HG02943 (cell line): ENCODE data around the gene ACBD4.

Experiments used
- ATAC-seq: cut with Tn5 transposase; IDR thresholded peaks from one replicate; pipeline ENCODE4 v1.9.1; 2021; ENCODE audit warnings: mild to moderate bottlenecking, low read depth, moderate library complexity; ENCODE audit not compliant: unreplicated experiment

Gene ACBD4

GRCh38 chr17:45149669-45150664 is 14.5 kb downstream of the ACBD4 start:
- ATAC-seq, result no peak

DNA sequence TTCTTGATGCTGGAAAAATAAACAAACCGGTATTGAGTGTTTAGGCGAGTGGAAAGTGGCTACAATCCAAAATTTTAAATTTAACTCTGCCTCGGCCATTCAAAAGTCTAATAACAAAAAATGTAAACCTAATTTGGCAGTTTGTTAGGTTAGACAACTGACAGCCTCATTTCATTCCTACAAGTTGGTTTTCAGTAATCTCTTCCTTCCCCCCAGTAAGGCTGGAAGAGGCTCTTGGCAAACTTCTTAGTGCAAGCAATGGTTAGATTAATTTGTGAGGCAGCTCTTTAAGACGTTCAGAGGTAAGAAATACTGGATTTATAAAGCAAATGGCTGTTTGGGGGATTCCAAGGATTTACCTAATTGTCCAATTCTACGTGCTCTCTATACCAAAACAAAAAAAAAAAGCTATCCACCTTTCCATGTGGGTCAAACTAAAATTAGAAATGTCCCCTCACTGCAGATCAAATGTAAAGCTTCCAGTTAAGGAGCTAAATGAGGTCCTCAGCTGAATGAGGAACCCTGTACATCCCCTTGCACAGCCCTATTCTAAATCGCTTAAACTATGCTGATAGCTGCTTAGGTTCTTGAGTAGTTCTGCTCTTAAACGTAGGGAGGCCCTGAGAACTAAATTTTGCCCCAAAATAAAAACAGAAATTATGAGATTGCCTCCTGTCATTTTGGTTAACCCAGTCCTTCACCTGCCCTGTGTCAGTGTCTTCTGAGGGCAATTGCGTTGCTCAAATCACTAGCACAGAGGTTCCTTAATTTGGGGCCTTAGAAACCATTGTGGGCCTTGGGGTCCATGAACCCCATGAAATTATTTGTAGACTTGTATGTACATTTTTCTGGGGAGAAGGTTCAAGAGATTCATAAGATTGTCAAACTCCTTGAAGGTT is 15.7 kb downstream of the ACBD4 start:
- no peak for ATAC-seq

- no peak for ATAC-seq
Measured at GRCh38 chr17:45155029-45155428, 19.5 kb downstream of the ACBD4 start.

DNA sequence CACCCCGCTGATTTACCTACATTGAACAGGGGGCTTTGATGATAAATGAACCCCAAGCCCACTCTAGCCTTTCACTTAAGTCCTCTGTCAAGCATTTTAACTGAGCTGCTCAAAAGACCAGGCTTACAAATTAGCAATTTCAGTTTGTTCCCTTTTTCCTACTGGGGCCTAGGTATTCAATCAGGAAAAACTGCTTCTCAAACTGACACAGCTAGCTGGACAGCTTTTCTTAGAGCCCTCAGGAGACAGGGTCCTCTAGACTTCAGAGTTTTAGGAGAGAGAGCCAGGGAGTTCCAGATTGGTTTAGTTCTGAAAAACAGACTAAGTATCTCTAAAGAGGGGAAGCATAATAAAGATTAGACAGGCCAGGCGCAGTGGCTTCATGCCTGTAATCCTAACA is 20.0 kb downstream of the ACBD4 start:
- no peak for ATAC-seq

DNA sequence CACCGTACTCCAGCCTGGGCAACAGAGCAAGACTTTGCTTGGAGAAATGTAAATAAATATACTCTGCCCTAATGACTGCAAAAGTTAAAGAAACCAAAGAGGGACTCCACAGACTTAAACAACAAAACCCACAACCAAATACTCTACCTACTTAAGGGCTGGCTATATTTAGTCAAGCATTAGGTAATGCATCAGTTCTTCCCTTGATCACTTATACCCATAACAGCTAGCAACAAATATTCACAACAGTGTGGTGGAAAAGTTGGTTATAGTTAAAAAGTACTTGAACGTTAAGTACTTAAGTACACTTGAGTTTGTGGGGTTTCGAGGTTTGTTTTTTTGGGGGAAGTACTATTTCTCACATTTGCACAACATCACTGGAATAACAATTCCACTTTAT is 20.8 kb downstream of the ACBD4 start:
- ATAC-seq, result no peak

- ATAC-seq, result peak; percentile 23
Measured at GRCh38 chr17:45160447-45161287, 25.2 kb downstream of the ACBD4 start.

DNA sequence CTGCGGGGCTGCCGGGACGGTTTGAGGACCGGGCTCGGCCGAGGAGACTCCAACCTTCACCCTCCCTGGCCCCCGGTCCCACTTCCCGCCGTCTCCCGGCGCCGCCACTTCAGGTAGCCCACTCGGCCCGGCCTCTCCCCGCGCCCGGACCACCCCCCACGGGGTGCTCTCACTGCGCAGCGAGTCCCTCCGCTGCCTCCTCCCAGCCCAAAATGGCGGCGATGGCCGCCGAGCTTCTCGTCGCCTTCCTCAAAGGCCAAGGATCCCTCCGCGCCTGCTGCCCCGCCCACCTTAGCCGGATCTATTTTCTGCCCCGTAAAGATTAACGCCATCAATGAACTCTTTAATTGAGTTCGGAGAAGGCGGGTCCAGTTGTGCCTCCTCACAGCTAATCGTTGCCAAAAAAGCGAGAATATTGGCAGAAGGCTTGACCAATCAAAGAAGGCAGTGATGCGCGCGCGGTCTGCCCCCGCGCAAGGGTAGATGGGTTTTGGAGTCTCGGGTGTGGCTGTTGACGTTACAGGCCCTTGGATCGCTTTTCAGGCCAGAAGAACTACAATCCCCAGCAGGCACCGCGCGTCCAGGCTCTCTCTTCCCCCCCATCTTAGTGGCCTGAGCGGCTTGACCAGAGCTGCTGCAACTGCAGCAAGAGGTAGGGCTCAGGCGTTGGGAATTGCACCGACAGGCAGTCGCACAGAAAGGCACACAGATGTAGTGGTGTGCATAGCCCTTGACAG is 26.0 kb downstream of the ACBD4 start, which contains the start of gene HEXIM2:
Gene HEXIM2 (plus strand): TSS at position 588 of the 737 bp plus-strand sequence. CDS start 919 bp downstream, outside the sequence.
- peak; percentile 86 for ATAC-seq

- ATAC-seq, result no peak
Measured at GRCh38 chr17:45162025-45162687, 26.7 kb downstream of the ACBD4 start.

GRCh38 chr17:45164734-45165269 is 29.3 kb downstream of the ACBD4 start:
- no peak for ATAC-seq

- ATAC-seq, result no peak
Measured at GRCh38 chr17:45168991-45169752, 33.7 kb downstream of the ACBD4 start.

- ATAC-seq, result no peak
Measured at GRCh38 chr17:45170280-45170930, 34.9 kb downstream of the ACBD4 start.

GRCh38 chr17:45170931-45171337 is 35.4 kb downstream of the ACBD4 start:
- ATAC-seq, result no peak

DNA sequence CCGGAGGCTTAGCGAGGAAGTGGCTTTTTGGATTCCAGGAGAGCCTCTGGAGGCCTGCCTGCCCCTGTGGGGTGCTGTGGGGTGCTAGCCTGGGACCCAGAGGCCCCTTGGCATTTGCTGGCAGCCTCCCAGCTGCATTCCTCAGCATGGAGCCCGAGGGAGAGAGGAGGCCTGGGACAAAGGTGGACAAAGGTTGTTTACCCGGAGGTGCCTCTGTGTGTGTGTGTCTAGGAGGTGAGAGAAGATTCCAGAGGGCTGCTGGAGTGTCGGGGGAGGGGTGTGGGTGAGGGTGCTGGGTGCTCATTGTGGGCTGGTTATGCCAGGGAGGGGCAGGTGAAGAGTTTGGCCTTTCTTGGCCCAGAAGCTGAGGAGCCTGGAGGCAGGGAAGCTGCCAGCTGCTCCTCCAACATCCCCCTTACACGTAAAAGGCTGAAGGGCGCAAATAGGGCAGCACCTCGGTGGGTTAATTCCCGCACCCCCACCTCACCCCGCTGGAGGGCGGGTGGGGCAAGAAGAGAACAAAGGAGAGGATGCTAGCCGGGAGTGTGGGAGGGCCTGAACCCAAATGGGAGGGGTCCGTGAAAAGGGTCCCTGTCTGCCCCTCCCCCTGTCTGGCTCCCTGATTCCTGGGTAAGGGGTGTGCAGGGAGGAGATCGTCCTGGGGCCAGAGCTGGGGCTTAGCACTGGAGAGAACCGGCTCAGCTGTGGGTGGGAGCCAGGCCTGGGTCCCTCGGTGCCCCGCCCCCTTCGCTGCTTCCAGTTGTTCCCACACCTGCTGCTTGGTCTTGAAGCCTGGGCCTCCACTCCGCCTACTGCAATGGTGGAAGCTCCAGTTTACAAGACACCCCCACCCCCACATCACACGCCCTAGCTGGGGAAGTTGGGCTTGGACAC is 36.1 kb downstream of the ACBD4 start:
- no peak for ATAC-seq

DNA sequence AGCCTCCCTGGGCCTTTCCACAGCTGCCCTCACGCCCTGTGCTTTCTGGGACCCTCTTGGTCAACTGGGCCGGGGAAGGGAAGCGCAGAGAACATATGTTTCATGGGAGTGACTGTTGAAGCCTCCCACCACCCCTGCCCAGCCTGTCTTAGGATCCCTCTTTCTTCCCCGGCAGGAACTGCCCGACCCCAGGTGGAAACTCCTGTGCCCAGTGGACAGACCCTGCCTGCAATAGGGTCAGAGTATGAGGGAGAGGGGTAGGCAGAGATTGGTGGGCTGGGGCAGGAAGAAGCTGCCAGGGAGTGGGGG is 36.7 kb downstream of the ACBD4 start:
- ATAC-seq, result no peak

DNA sequence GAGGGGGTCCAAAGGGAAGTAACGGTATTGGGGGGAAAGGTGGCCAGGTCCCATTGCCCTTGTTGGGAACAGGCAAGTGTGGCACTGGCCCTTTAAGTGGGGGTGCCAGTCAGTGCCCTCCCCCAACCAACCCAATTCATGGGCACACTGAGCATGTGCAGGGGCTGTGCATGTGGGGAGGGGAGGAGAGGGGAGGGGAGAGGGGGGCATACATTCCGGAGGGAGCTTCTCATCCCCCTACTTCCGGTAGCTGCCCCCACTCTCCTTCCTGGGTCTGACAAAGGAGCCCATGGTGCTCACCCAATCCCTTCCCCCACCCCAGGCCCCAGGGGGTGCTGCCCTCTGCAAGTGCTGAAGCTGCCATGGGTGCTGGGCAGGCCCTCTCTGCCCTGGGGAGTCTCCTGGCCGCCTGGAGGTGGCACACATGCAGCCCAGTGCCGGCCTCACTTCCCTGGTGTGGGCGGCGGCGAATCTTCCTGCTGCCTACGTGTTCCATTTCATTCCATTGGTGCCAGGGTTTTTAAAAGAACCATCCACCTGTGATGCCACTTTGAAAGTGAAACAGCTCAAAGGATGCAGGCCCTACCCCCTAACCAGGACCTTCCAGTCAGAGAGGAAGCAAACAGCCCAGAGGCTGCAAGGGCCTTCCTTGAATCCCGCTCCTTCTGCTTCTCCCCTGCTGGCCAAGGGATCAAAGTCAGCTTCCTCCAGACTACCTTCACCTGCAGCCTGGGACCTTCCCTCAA is 37.2 kb downstream of the ACBD4 start:
- ATAC-seq, result no peak

DNA sequence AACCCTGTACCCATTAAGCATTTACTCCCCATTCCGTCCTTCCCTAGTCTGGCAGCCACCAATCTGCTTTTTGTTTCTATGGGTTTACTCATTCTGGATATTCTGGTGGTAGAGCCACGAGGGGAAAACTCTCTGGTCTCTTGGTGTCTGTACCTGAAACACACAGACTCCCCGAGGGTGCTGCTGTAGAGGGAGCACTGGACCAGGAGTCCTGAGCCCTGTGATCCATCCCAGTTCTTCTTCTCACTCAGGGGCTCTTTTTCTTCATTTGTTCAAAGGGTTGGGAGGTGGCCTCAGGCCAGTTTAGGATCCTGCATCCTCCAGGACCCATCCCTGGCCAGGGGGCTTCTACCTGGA is 40.2 kb downstream of the ACBD4 start:
- ATAC-seq, result no peak
